Endothelial cell of umbilical vein (primary cell): ENCODE data around the gene PRKRIP1. TPM values are rescaled to one million over a fixed set of nuclear protein-coding genes. Genes with fewer than 3 reads are reported as not detected.

Experiments used
- BruUV-seq: library from RNA; stranded (reverse); fragments of 400-500 nt; replicated peaks from 2 replicates; lab custom pipeline; 2021; lab: Mats Ljungman, UMichigan
- CTCF ChIA-PET: fragments of 300-600, 350-600 bp; sonication (Branson Sonifier 250); formaldehyde crosslinking; loops from one replicate; lab custom pipeline; 2021; ENCODE audit warnings: antibody characterized with exemption, inconsistent platforms; lab: Charles Lee
- POLR2A ChIA-PET: fragments of 300-600, 350-600 bp; sonication (Branson Sonifier 250); formaldehyde crosslinking; loops from one replicate; lab custom pipeline; 2021; ENCODE audit warnings: antibody characterized with exemption, inconsistent platforms; lab: Charles Lee
- DNase-seq: peaks from one replicate; pipeline ENCODE4 v3.0.0-alpha.2; 2011; ENCODE audit warnings: low read depth, low spot score
- FAIRE-seq: peaks from 2 replicates; lab custom pipeline; 2011; peaks lifted over from hg19 to GRCh38; lab: Jason Lieb, UNC
- H2AFZ ChIP-seq: 2 replicates; pipeline ENCODE4 v1.6.0; 2012; ENCODE audit warnings: low read depth, low read length, control low read depth, inconsistent platforms
- H3K27ac ChIP-seq: 2 replicates; pipeline ENCODE4 v1.5.1; 2011; ENCODE audit warnings: low read depth, mild to moderate bottlenecking, control low read depth, low read length, moderate library complexity; ENCODE audit not compliant: insufficient read depth
- H3K27me3 ChIP-seq, 2 experiments: 2 replicates each; pipeline versions ENCODE4 v1.6.0 to v1.6.1; 2011; ENCODE audit warnings: low read length in 2 of 2, mixed read lengths in 1 of 2; ENCODE audit not compliant: control insufficient read depth in 2 of 2, insufficient read depth in 2 of 2
- H3K36me3 ChIP-seq, 2 experiments: 2 replicates in 1 of 2; 3 replicates in 1 of 2; pipeline ENCODE4 v1.5.1; 2011; ENCODE audit warnings: low read length in 2 of 2, mild to moderate bottlenecking in 1 of 2, moderate library complexity in 1 of 2; ENCODE audit not compliant: control insufficient read depth in 2 of 2, insufficient read depth in 2 of 2; ENCODE audit errors: extremely low read depth in 1 of 2
- H3K4me1 ChIP-seq: 3 replicates; pipeline ENCODE4 v1.5.1; 2011; ENCODE audit warnings: mild to moderate bottlenecking, low read length; ENCODE audit not compliant: control insufficient read depth, insufficient read depth; ENCODE audit errors: extremely low read depth
- H3K4me2 ChIP-seq: 2 replicates; pipeline ENCODE4 v1.6.1; 2011; ENCODE audit warnings: low read length, control low read depth, mixed read lengths; ENCODE audit not compliant: insufficient read depth
- H3K4me3 ChIP-seq, 3 experiments: fragments of 200-600 bp in 1 of 3; sonication (generic), shearing (Covaris generic) in 1 of 3; replicated peaks in 1 of 3; 2 replicates each; pipeline ENCODE4 v1.5.1; 2011 to 2016; ENCODE audit warnings: control low read depth in 3 of 3, low read length in 3 of 3, mild to moderate bottlenecking in 2 of 3, inconsistent platforms in 1 of 3, low read depth in 1 of 3, moderate library complexity in 1 of 3; ENCODE audit not compliant: insufficient read depth in 1 of 3
- H3K79me2 ChIP-seq: 2 replicates; pipeline ENCODE4 v1.6.0; 2012; ENCODE audit warnings: low read length, inconsistent platforms; ENCODE audit not compliant: control insufficient read depth, insufficient read depth
- H3K9ac ChIP-seq: replicated peaks from 2 replicates; pipeline ENCODE3; 2011; ENCODE audit warnings: low read length, control low read depth; ENCODE audit not compliant: insufficient read depth; ENCODE audit errors: extremely low read depth
- H3K9me1 ChIP-seq: replicated peaks from 3 replicates; pipeline ENCODE4 v1.6.0; 2011; ENCODE audit warnings: mild to moderate bottlenecking, low read length; ENCODE audit not compliant: control insufficient read depth, insufficient read depth; ENCODE audit errors: extremely low read depth
- H3K9me3 ChIP-seq: replicated peaks from 2 replicates; pipeline ENCODE4 v1.5.1; 2012; ENCODE audit warnings: low read length, inconsistent platforms; ENCODE audit not compliant: control insufficient read depth, insufficient read depth
- H4K20me1 ChIP-seq: replicated peaks from 2 replicates; pipeline ENCODE3; 2011; ENCODE audit warnings: mild to moderate bottlenecking, low read length; ENCODE audit not compliant: control insufficient read depth, insufficient read depth; ENCODE audit errors: extremely low read depth
- CTCF ChIP-seq, 2 donors: IDR thresholded peaks; 1 replicate in 1 of 2; 2 replicates in 1 of 2; pipeline ENCODE4 v1.5.1; 2011; ENCODE audit warnings: low read length in 2 of 2, mild to moderate bottlenecking in 2 of 2, moderate library complexity in 2 of 2, control low read depth in 1 of 2, inconsistent platforms in 1 of 2, low read depth in 1 of 2; ENCODE audit not compliant: insufficient read depth in 1 of 2; ENCODE audit errors: extremely low read depth in 1 of 2
- EZH2 ChIP-seq: IDR thresholded peaks from 2 replicates; pipeline ENCODE4 v1.6.1; 2012; ENCODE audit warnings: borderline replicate concordance, low read depth, mild to moderate bottlenecking, moderate library complexity, low read length, inconsistent platforms; ENCODE audit not compliant: severe bottlenecking
- FOS ChIP-seq: IDR thresholded peaks from 2 replicates; pipeline ENCODE4 v1.6.1; 2011; ENCODE audit warnings: mild to moderate bottlenecking, low read length, moderate library complexity, borderline replicate concordance; ENCODE audit not compliant: insufficient read depth
- GATA2 ChIP-seq: IDR thresholded peaks from 2 replicates; pipeline ENCODE4 v1.7.0; 2011; ENCODE audit warnings: low read depth, mild to moderate bottlenecking, moderate library complexity, mixed read lengths, low read length; ENCODE audit not compliant: insufficient read length, insufficient read depth
- JUN ChIP-seq: IDR thresholded peaks from 2 replicates; pipeline ENCODE4 v1.6.1; 2011; ENCODE audit warnings: borderline replicate concordance, low read depth; ENCODE audit not compliant: insufficient read length, insufficient read depth
- MAX ChIP-seq: IDR thresholded peaks from 2 replicates; pipeline ENCODE4 v1.6.1; 2011; ENCODE audit not compliant: insufficient read depth, insufficient read length
- MYC ChIP-seq: IDR thresholded peaks from one replicate; pipeline ENCODE4 v1.6.1; 2011; ENCODE audit warnings: mild to moderate bottlenecking, low read depth, low read length
- POLR2A ChIP-seq: IDR thresholded peaks from 2 replicates; pipeline ENCODE4 v1.6.1; 2012; ENCODE audit warnings: low read depth, mild to moderate bottlenecking, control low read depth, low read length
- POLR2AphosphoS5 ChIP-seq: IDR thresholded peaks from 2 replicates; pipeline ENCODE4 v1.6.1; 2012; ENCODE audit warnings: low read depth, mild to moderate bottlenecking, control low read depth, low read length, moderate library complexity; ENCODE audit not compliant: insufficient read depth
- dilution Hi-C: fragments of 300-500 bp; cut with MboI; formaldehyde crosslinking; loops from one replicate; pipeline ENCODE4 v1.15.0; 2019; ENCODE audit warnings: low sequenced_read_pairs; ENCODE audit not compliant: extremely low pct_ligation_motif_present
- intact Hi-C: fragments of 100-400 bp; cut with micrococcal nuclease; formaldehyde crosslinking; loops from one replicate; pipeline ENCODE4 v1.10.0; 2022
- polyA plus RNA-seq, 4 experiments: library from polyadenylated mRNA; depleted of rRNA in 3 of 4; stranded (reverse) in 3 of 4; unstranded in 1 of 4; fragments of >200 nt; gene quantifications; 2 replicates each; pipeline versions ENCODE4 v1.2.1 to v1.2.3, GENCODE V29; 2011 to 2012; ENCODE audit warnings: missing spikeins in 1 of 4
- total RNA-seq: library from RNA; stranded (reverse); gene quantifications from 2 replicates; pipeline ENCODE4 v1.2.3, GENCODE V29; 2021

Gene PRKRIP1
- total and polyA plus RNA-seq, 2 donors (not counting 3 experiments of a cell fraction or from before 2014, with no cell fraction given), result 16.1 to 26.1 TPM

GRCh38 chr7:102424129-102424551 lies 28.0 kb downstream of the PRKRIP1 start:
- FAIRE-seq (no peak), DNase-seq (no peak)
- Histone ChIP-seq H3K4me2 (no peak overlapping the region), H4K20me1 (no peaks in the 10 kb centered on the region), H3K79me2 (no peaks in the 10 kb centered on the region), H3K36me3 (peaks cover 0 to 25% of the 10 kb centered on the region in 2 experiments), H3K9ac (no peak overlapping the region), H3K27ac (no peak overlapping the region), H3K9me1 (no peaks in the 10 kb centered on the region), H3K9me3 (no peaks in the 10 kb centered on the region), H2AFZ (no peak overlapping the region), H3K4me1 (no peaks in the 10 kb centered on the region), H3K4me3 (no peak overlapping the region), H3K27me3 (no peaks in the 10 kb centered on the region)
- BruUV-seq, result no TSS peak
- no peak for TF ChIP-seq MAX
- TF ChIP-seq JUN, result no peak
- no peak for TF ChIP-seq POLR2A
- no peak for TF ChIP-seq GATA2
- no peak for TF ChIP-seq MYC
- intact Hi-C loops (loop anchor here (2.0 kb wide), 1 partner anchor 19 kb away; no protein-coding TSS in a partner anchor), dilution Hi-C loops (no loop called here)
- ChIA-PET CTCF (no interaction called here), POLR2A (no interaction called here)

GRCh38 chr7:102424787-102425218 lies 28.6 kb downstream of the PRKRIP1 start:
- DNase-seq (no peak), FAIRE-seq (no peak)
- CTCF ChIA-PET, result interaction anchor here (1.2 kb wide), 1 partner anchor 12 kb away, joined by 4 read pairs; no protein-coding TSS in a partner anchor
- Histone ChIP-seq H3K79me2 (no peaks in the 10 kb centered on the region), H3K9ac (no peak overlapping the region), H3K27ac (no peak overlapping the region), H3K4me2 (no peak overlapping the region), H3K27me3 (no peaks in the 10 kb centered on the region), H3K9me1 (no peaks in the 10 kb centered on the region), H3K4me3 (no peak overlapping the region), H2AFZ (no peak overlapping the region), H3K9me3 (no peaks in the 10 kb centered on the region), H3K4me1 (no peaks in the 10 kb centered on the region), H4K20me1 (no peaks in the 10 kb centered on the region), H3K36me3 (peaks cover 0 to 23% of the 10 kb centered on the region in 2 experiments)
- no peak for TF ChIP-seq MAX
- no peak for TF ChIP-seq FOS
- no peak for TF ChIP-seq CTCF (IDR thresholded peaks at IDR 0.05; ENCODE audit: extremely low read depth in 1 of 2, insufficient read depth in 1 of 2, low read depth in 1 of 2, low read length in 2 of 2)
- no peak for TF ChIP-seq POLR2AphosphoS5
- no peak for TF ChIP-seq MYC
- TF ChIP-seq POLR2A, result no peak
- no peak for TF ChIP-seq JUN
- no peak for TF ChIP-seq EZH2
- no peak for TF ChIP-seq GATA2
- BruUV-seq, result no TSS peak
- dilution Hi-C loops (no loop called here), intact Hi-C loops (loop anchor here (2.0 kb wide), 1 partner anchor 20 kb away; no protein-coding TSS in a partner anchor)
- POLR2A ChIA-PET, result no interaction called here
